HCT116 (cell line): ENCODE measurements around the gene MSI2.

ENCODE experiments used
- CEBPB ChIP-seq: IDR thresholded peaks from 2 replicates; pipeline ENCODE4 v1.6.1; 2012; ENCODE audit warnings: low read depth
- ELF1 ChIP-seq: IDR thresholded peaks from 2 replicates; pipeline ENCODE4 v1.6.1; 2012; ENCODE audit warnings: low read depth, borderline replicate concordance
- EZH2 ChIP-seq: fragments of 200-600 bp; sonication (generic); IDR thresholded peaks from 2 replicates; pipeline ENCODE4 v1.6.1; 2017; ENCODE audit warnings: antibody characterized with exemption, mixed run types
- EZH2phosphoT487 ChIP-seq: fragments of 200-600 bp; IDR thresholded peaks from 2 replicates; pipeline ENCODE4 v1.6.1; 2018; ENCODE audit warnings: antibody characterized with exemption, borderline replicate concordance
- POLR2AphosphoS5 ChIP-seq: IDR thresholded peaks from 2 replicates; pipeline ENCODE4 v1.6.1; 2011; ENCODE audit warnings: mild to moderate bottlenecking, low read depth, low read length, moderate library complexity
- SIN3A ChIP-seq: IDR thresholded peaks from 2 replicates; pipeline ENCODE4 v1.6.1; 2012; ENCODE audit warnings: low read depth
- ZBTB33 ChIP-seq: IDR thresholded peaks from 2 replicates; pipeline ENCODE4 v1.6.1; 2011; ENCODE audit warnings: mild to moderate bottlenecking, low read length, moderate library complexity; ENCODE audit not compliant: insufficient replicate concordance; ENCODE audit errors: extremely low read depth
- ZFX ChIP-seq: fragments of 450-650 bp; IDR thresholded peaks from 2 replicates; pipeline ENCODE4 v1.6.1; 2017
- ZNF274 ChIP-seq: fragments of 200-500 bp; sonication (Bioruptor generic); IDR thresholded peaks from 2 replicates; pipeline ENCODE4 v1.6.1; 2014; ENCODE audit warnings: mild to moderate bottlenecking, low read depth, low read length, inconsistent platforms
- TF ChIP-seq, protein P1 (sequence below), 3 experiments: fragments of 200-600 bp in 1 of 3; sonication (generic) in 1 of 3; IDR thresholded peaks in 2 of 3; conservative IDR thresholded peaks in 1 of 3; 2 replicates each; pipeline ENCODE4 v1.5.1; 2012 to 2017; ENCODE audit warnings: low read depth in 2 of 3, low read length in 2 of 3, antibody characterized with exemption in 1 of 3, borderline replicate concordance in 1 of 3, control low read depth in 1 of 3, mild to moderate bottlenecking in 1 of 3, mixed read lengths in 1 of 3, mixed run types in 1 of 3, moderate library complexity in 1 of 3; ENCODE audit not compliant: insufficient read depth in 1 of 3
- TF ChIP-seq, protein P2 (sequence below): IDR thresholded peaks from 2 replicates; pipeline ENCODE4 v1.6.1; 2012
- TF ChIP-seq, protein P3 (sequence below): IDR thresholded peaks from 2 replicates; pipeline ENCODE4 v1.6.1; 2012

DNA sequence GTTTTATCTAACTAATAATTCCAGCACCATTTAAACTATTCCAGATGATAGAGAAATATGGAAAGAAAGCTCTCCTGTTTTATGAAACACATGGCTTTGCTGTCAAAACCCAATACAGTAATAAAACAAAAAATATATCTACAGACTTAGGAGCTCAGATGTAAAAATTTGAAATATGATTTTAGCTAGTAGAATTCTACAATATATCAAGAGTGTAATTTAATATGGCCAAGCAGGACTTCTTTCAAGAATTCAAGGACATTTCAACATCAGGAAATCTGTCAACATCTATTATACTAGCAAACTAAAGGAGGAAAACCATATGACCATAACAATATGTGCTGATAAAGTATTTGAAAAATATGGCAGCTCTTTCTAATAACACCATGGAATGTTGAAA, 431.3 kb downstream of the MSI2 start:
- TF ChIP-seq, protein P1, sequence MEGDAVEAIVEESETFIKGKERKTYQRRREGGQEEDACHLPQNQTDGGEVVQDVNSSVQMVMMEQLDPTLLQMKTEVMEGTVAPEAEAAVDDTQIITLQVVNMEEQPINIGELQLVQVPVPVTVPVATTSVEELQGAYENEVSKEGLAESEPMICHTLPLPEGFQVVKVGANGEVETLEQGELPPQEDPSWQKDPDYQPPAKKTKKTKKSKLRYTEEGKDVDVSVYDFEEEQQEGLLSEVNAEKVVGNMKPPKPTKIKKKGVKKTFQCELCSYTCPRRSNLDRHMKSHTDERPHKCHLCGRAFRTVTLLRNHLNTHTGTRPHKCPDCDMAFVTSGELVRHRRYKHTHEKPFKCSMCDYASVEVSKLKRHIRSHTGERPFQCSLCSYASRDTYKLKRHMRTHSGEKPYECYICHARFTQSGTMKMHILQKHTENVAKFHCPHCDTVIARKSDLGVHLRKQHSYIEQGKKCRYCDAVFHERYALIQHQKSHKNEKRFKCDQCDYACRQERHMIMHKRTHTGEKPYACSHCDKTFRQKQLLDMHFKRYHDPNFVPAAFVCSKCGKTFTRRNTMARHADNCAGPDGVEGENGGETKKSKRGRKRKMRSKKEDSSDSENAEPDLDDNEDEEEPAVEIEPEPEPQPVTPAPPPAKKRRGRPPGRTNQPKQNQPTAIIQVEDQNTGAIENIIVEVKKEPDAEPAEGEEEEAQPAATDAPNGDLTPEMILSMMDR (IDR thresholded peaks at IDR 0.05 in 2 of 3, conservative IDR thresholded peaks at IDR 0.05 in 1 of 3; ENCODE audit: borderline replicate concordance in 1 of 3, insufficient read depth in 1 of 3, low read depth in 2 of 3, low read length in 2 of 3) = no peak
- TF ChIP-seq CEBPB (no peak), EZH2 (no peak), ZFX (no peak), ZBTB33 (no peak), ZNF274 (no peak), EZH2phosphoT487 (no peak), POLR2AphosphoS5 (no peak), ELF1 (no peak), SIN3A (no peak)
- TF ChIP-seq, protein P2, sequence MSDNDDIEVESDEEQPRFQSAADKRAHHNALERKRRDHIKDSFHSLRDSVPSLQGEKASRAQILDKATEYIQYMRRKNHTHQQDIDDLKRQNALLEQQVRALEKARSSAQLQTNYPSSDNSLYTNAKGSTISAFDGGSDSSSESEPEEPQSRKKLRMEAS = no peak
- TF ChIP-seq, protein P3, sequence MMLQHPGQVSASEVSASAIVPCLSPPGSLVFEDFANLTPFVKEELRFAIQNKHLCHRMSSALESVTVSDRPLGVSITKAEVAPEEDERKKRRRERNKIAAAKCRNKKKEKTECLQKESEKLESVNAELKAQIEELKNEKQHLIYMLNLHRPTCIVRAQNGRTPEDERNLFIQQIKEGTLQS = no peak
